Astrocyte (in vitro differentiated cells and primary cell): Measurements from ENCODE around the gene HK3. TPM values are rescaled to one million over a fixed set of nuclear protein-coding genes. Genes with fewer than 3 reads are reported as not detected.

Source experiments
- DNase-seq: peaks from one replicate; pipeline ENCODE4 v3.0.0-alpha.2; 2010; ENCODE audit warnings: low read depth
- FAIRE-seq: peaks from 2 replicates; lab custom pipeline; 2011; peaks lifted over from hg19 to GRCh38; lab: Jason Lieb, UNC
- H2AFZ ChIP-seq: 2 replicates; pipeline ENCODE4 v1.6.0; 2012; ENCODE audit warnings: low read depth, low read length, inconsistent platforms
- H3K27ac ChIP-seq: 2 replicates; pipeline ENCODE4 v1.5.1; 2011; ENCODE audit warnings: low read depth, low read length, inconsistent platforms
- H3K27me3 ChIP-seq: 2 replicates; pipeline ENCODE4 v1.6.0; 2011; ENCODE audit warnings: low read length, inconsistent platforms; ENCODE audit not compliant: insufficient read depth
- H3K36me3 ChIP-seq: 2 replicates; pipeline ENCODE4 v1.5.1; 2011; ENCODE audit warnings: low read length, inconsistent platforms; ENCODE audit not compliant: insufficient read depth
- H3K4me1 ChIP-seq: 2 replicates; pipeline ENCODE4 v1.5.1; 2011; ENCODE audit warnings: low read length, inconsistent platforms; ENCODE audit not compliant: insufficient read depth
- H3K4me2 ChIP-seq: 2 replicates; pipeline ENCODE4 v1.6.0; 2012; ENCODE audit warnings: low read length, inconsistent platforms
- H3K4me3 ChIP-seq: 2 replicates; pipeline ENCODE4 v1.5.1; 2011; ENCODE audit warnings: low read depth, mild to moderate bottlenecking, low read length, inconsistent platforms; ENCODE audit not compliant: insufficient read depth
- H3K79me2 ChIP-seq: 2 replicates; pipeline ENCODE4 v1.6.0; 2012; ENCODE audit warnings: mild to moderate bottlenecking, low read length, inconsistent platforms; ENCODE audit not compliant: insufficient read depth
- H3K9ac ChIP-seq: 2 replicates; pipeline ENCODE4 v1.6.0; 2012; ENCODE audit warnings: mild to moderate bottlenecking, low read length, inconsistent platforms
- H3K9me3 ChIP-seq: 2 replicates; pipeline ENCODE4 v1.5.1; 2012; ENCODE audit warnings: low read depth, mild to moderate bottlenecking, low read length, inconsistent platforms; ENCODE audit not compliant: insufficient read depth
- H4K20me1 ChIP-seq: 2 replicates; pipeline ENCODE4 v1.6.0; 2012; ENCODE audit warnings: low read length, inconsistent platforms; ENCODE audit not compliant: insufficient read depth
- H3K27ac Mint-ChIP-seq: one replicate; pipeline ENCODE4 v1.8.0; 2021; ENCODE audit warnings: mild to moderate bottlenecking, mixed read lengths; ENCODE audit not compliant: unreplicated experiment
- H3K27me3 Mint-ChIP-seq: one replicate; pipeline ENCODE4 v1.8.0; 2021; ENCODE audit warnings: low read depth, mixed read lengths; ENCODE audit not compliant: unreplicated experiment
- H3K36me3 Mint-ChIP-seq: one replicate; pipeline ENCODE4 v1.8.0; 2021; ENCODE audit warnings: low read depth, mixed read lengths; ENCODE audit not compliant: unreplicated experiment
- H3K4me1 Mint-ChIP-seq: one replicate; pipeline ENCODE4 v1.8.0; 2021; ENCODE audit warnings: low read depth, mixed read lengths; ENCODE audit not compliant: unreplicated experiment
- H3K4me3 Mint-ChIP-seq: one replicate; pipeline ENCODE4 v1.8.0; 2021; ENCODE audit warnings: mild to moderate bottlenecking, moderate library complexity, mixed read lengths; ENCODE audit not compliant: unreplicated experiment
- H3K9me3 Mint-ChIP-seq: one replicate; pipeline ENCODE4 v1.8.0; 2021; ENCODE audit warnings: mild to moderate bottlenecking, mixed read lengths; ENCODE audit not compliant: unreplicated experiment
- EZH2 ChIP-seq: IDR thresholded peaks from 2 replicates; pipeline ENCODE4 v1.6.1; 2012; ENCODE audit warnings: mild to moderate bottlenecking, low read length, inconsistent platforms; ENCODE audit not compliant: insufficient read depth
- total RNA-seq: library from RNA; stranded (reverse); gene quantifications from 2 replicates; pipeline ENCODE4 v1.2.1, GENCODE V29; 2021
- TF ChIP-seq, protein P1 (sequence below): IDR thresholded peaks from 2 replicates; pipeline ENCODE4 v1.5.1; 2011; ENCODE audit warnings: low read depth, mild to moderate bottlenecking, inconsistent platforms, low read length, moderate library complexity; ENCODE audit not compliant: insufficient read depth

HK3 gene
- total RNA-seq, 1 donor from 2014 or later = not detected

DNA sequence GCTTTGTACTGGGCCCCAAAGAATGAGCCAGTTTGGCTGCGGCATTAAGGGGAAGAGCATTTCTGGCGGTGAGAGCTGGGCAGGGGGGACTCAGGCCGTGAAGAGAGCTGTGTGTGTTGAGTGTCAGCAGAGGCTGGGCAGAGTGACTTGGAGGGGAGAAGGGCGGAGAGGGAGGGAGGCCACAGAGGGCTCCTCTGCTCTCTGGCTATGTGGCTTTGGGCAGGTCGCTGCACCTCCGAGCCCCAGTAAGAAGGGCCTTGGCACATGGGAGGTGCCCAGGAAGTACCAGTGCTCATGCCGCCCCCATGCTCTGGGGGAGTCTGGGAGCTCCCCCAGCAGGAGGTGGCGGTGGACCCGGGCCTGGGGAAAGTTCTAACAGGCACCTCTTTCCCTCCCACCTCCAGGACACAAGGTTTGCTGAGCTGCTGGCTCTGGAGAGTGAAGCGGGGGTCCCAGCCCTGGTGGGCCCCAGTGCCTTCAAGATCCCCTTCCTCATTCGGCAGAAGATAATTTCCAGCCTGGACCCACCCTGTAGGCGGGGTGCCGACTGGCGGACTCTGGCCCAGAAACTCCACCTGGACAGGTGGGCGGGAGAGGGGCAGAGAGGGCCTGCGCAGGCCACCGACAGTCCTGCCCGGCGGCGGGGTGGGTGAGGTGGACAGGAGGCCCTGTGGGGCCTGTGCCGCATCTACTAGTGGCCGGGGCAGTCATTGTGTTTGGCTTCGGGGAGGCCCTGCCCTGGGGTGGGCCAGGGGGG is 20.1 kb downstream of the HK3 start:
- H3K27ac Mint-ChIP-seq = no peak overlapping the region
- H3K9me3 Mint-ChIP-seq = no peaks in the 10 kb centered on the region
- DNase-seq (no peak), FAIRE-seq (no peak)
- Histone ChIP-seq H3K27me3 (peaks cover 15% of the 10 kb centered on the region), H3K36me3 (no peaks in the 10 kb centered on the region), H3K9me3 (no peaks in the 10 kb centered on the region), H2AFZ (no peak overlapping the region), H3K4me3 (no peak overlapping the region), H3K4me1 (no peaks in the 10 kb centered on the region), H3K4me2 (no peak overlapping the region), H3K79me2 (no peaks in the 10 kb centered on the region), H4K20me1 (no peaks in the 10 kb centered on the region), H3K27ac (no peak overlapping the region), H3K9ac (no peak overlapping the region)
- TF ChIP-seq, protein P1, sequence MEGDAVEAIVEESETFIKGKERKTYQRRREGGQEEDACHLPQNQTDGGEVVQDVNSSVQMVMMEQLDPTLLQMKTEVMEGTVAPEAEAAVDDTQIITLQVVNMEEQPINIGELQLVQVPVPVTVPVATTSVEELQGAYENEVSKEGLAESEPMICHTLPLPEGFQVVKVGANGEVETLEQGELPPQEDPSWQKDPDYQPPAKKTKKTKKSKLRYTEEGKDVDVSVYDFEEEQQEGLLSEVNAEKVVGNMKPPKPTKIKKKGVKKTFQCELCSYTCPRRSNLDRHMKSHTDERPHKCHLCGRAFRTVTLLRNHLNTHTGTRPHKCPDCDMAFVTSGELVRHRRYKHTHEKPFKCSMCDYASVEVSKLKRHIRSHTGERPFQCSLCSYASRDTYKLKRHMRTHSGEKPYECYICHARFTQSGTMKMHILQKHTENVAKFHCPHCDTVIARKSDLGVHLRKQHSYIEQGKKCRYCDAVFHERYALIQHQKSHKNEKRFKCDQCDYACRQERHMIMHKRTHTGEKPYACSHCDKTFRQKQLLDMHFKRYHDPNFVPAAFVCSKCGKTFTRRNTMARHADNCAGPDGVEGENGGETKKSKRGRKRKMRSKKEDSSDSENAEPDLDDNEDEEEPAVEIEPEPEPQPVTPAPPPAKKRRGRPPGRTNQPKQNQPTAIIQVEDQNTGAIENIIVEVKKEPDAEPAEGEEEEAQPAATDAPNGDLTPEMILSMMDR = no peak
- TF ChIP-seq EZH2 = no peak
- no peak overlapping the region for H3K4me3 Mint-ChIP-seq
- H3K4me1 Mint-ChIP-seq = peaks cover 6% of the 10 kb centered on the region
- peaks cover 49% of the 10 kb centered on the region for H3K27me3 Mint-ChIP-seq
- peaks cover 5% of the 10 kb centered on the region for H3K36me3 Mint-ChIP-seq

DNA sequence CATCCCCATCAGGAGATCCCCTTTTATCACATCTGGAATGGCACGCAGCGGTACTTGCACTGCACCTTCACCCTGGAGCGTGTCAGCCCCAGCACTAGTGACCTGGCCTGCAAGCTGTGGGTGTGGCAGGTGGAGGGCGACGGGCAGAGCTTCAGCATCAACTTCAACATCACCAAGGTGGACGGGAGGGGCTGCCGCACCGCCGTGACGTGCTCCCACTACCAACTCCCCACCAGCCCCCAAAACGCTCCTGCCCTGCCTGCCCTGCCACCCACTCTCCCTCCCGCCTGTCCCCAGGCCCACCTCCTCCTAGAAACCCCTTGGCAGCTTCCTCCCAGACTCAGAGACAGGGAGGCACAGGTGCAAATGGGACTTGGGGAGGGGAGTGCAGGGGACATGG is 20.7 kb downstream of the HK3 start:
- H3K4me3 ChIP-seq = no peak overlapping the region
- no peak overlapping the region for H2AFZ ChIP-seq
- H3K36me3 Mint-ChIP-seq = peaks cover 5% of the 10 kb centered on the region
- H3K4me1 Mint-ChIP-seq = peaks cover 3% of the 10 kb centered on the region
- H3K27me3 Mint-ChIP-seq = peaks cover 55% of the 10 kb centered on the region
- H3K9me3 Mint-ChIP-seq = no peaks in the 10 kb centered on the region
- no peaks in the 10 kb centered on the region for H3K36me3 ChIP-seq
- no peaks in the 10 kb centered on the region for H3K79me2 ChIP-seq
- no peak for DNase-seq
- no peak overlapping the region for H3K27ac ChIP-seq
- H3K27ac Mint-ChIP-seq = no peak overlapping the region
- H3K9ac ChIP-seq = no peak overlapping the region
- H3K4me2 ChIP-seq = no peak overlapping the region
- no peaks in the 10 kb centered on the region for H3K4me1 ChIP-seq
- H4K20me1 ChIP-seq = no peaks in the 10 kb centered on the region
- TF ChIP-seq EZH2 = no peak
- TF ChIP-seq, protein P1 = no peak
- FAIRE-seq = no peak
- no peaks in the 10 kb centered on the region for H3K9me3 ChIP-seq
- H3K27me3 ChIP-seq = peaks cover 15% of the 10 kb centered on the region
- no peak overlapping the region for H3K4me3 Mint-ChIP-seq

DNA sequence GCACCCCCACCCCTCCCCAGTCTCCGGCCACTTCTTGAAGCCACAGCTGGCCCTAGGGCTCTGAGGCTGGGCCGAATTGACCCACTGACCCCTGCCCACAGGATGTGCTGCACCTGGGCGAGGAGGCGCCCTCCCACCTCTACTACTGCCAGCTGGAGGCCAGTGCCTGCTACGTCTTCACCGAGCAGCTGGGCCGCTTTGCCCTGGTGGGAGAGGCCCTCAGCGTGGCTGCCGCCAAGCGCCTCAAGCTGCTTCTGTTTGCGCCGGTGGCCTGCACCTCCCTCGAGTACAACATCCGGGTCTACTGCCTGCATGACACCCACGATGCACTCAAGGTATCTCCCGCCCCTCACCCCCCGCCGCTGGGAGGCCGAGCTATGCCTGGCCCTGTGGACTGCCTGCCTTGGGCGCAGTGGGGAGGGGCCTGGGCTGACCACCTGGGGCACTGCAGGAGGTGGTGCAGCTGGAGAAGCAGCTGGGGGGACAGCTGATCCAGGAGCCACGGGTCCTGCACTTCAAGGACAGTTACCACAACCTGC is 21.3 kb downstream of the HK3 start:
- no peak for TF ChIP-seq EZH2
- TF ChIP-seq, protein P1 = no peak
- FAIRE-seq = no peak
- peaks cover 2% of the 10 kb centered on the region for H3K4me1 Mint-ChIP-seq

More for the DNA sequence above, 21.3 kb downstream of the HK3 start:
- Histone ChIP-seq H3K4me3 (no peak overlapping the region), H4K20me1 (no peaks in the 10 kb centered on the region), H3K9ac (no peak overlapping the region), H3K9me3 (no peaks in the 10 kb centered on the region), H3K79me2 (no peaks in the 10 kb centered on the region), H3K4me1 (no peaks in the 10 kb centered on the region), H3K27ac (no peak overlapping the region), H3K36me3 (no peaks in the 10 kb centered on the region), H3K27me3 (peaks cover 14% of the 10 kb centered on the region), H3K4me2 (no peak overlapping the region), H2AFZ (no peak overlapping the region)
- H3K9me3 Mint-ChIP-seq = no peaks in the 10 kb centered on the region
- H3K27ac Mint-ChIP-seq = no peak overlapping the region
- H3K4me3 Mint-ChIP-seq = no peak overlapping the region
- peaks cover 53% of the 10 kb centered on the region for H3K27me3 Mint-ChIP-seq
- peaks cover 5% of the 10 kb centered on the region for H3K36me3 Mint-ChIP-seq
- DNase-seq = no peak
